HFFc6 (cell line): Measurements from ENCODE around the gene PLD1. TPM values are rescaled to one million over a fixed set of nuclear protein-coding genes. Genes with fewer than 3 reads are reported as not detected.

Experiments used
- DNase-seq: peaks from one replicate; pipeline ENCODE4 v3.0.0-alpha.2; 2018
- H3K27ac Mint-ChIP-seq: 2 replicates; pipeline ENCODE4 v1.8.0; 2020; ENCODE audit warnings: mild to moderate bottlenecking, mixed read lengths
- H3K27me3 Mint-ChIP-seq: 2 replicates; pipeline ENCODE4 v1.8.0; 2021; ENCODE audit warnings: mild to moderate bottlenecking, moderate library complexity, mixed read lengths; ENCODE audit not compliant: insufficient read depth
- H3K36me3 Mint-ChIP-seq: 2 replicates; pipeline ENCODE4 v1.8.0; 2021; ENCODE audit warnings: low read depth, mixed read lengths
- H3K4me1 Mint-ChIP-seq: 2 replicates; pipeline ENCODE4 v1.8.0; 2020; ENCODE audit warnings: low read depth, mixed read lengths
- H3K4me3 Mint-ChIP-seq: 2 replicates; pipeline ENCODE4 v1.8.0; 2020; ENCODE audit warnings: mild to moderate bottlenecking, moderate library complexity, mixed read lengths
- H3K9me3 Mint-ChIP-seq: 2 replicates; pipeline ENCODE4 v1.8.0; 2020; ENCODE audit warnings: mild to moderate bottlenecking, mixed read lengths
- CTCF ChIP-seq: fragments of 200-600 bp; sonication (generic); IDR thresholded peaks from 2 replicates; pipeline ENCODE4 v1.5.0; 2021; ENCODE audit warnings: antibody characterized with exemption, mild to moderate bottlenecking
- total RNA-seq, 6 experiments: library from RNA; stranded (reverse); fragmentation: NEBNext Ultra II Directional; extraction: Animal tissue kit (Norgen Biotek cat#: 25700); gene quantifications; 2 replicates in 1 of 6; 3 replicates in 5 of 6; pipeline ENCODE4 v1.2.3, GENCODE V29; 2021

PLD1 gene
- total RNA-seq, 6 experiments from 2014 or later, result 4.1 to 6.0 (median 5.3) TPM

- Mint-ChIP-seq H3K9me3 (peaks cover 22% of the 10 kb centered on the region), H3K36me3 (peaks cover 19% of the 10 kb centered on the region), H3K4me1 (peaks cover 21% of the 10 kb centered on the region), H3K27me3 (peaks cover 1% of the 10 kb centered on the region; the same call in 1 of the 2 replicates), H3K27ac (no peak overlapping the region), H3K4me3 (no peak overlapping the region)
- no peak for DNase-seq
- no peak for TF ChIP-seq CTCF
Observed at GRCh38 chr3:171850320-171850959, 40.2 kb upstream of the PLD1 start.

GRCh38 chr3:171849617-171850319 is 39.5 kb upstream of the PLD1 start:
- no peak overlapping the region for H3K4me3 Mint-ChIP-seq
- TF ChIP-seq CTCF, result no peak
- peaks cover 1% of the 10 kb centered on the region; the same call in 1 of the 2 replicates for H3K27me3 Mint-ChIP-seq
- H3K36me3 Mint-ChIP-seq, result peaks cover 19% of the 10 kb centered on the region
- peaks cover 26% of the 10 kb centered on the region for H3K4me1 Mint-ChIP-seq
- peaks cover 21% of the 10 kb centered on the region for H3K9me3 Mint-ChIP-seq
- H3K27ac Mint-ChIP-seq, result no peak overlapping the region
- no peak for DNase-seq

DNA sequence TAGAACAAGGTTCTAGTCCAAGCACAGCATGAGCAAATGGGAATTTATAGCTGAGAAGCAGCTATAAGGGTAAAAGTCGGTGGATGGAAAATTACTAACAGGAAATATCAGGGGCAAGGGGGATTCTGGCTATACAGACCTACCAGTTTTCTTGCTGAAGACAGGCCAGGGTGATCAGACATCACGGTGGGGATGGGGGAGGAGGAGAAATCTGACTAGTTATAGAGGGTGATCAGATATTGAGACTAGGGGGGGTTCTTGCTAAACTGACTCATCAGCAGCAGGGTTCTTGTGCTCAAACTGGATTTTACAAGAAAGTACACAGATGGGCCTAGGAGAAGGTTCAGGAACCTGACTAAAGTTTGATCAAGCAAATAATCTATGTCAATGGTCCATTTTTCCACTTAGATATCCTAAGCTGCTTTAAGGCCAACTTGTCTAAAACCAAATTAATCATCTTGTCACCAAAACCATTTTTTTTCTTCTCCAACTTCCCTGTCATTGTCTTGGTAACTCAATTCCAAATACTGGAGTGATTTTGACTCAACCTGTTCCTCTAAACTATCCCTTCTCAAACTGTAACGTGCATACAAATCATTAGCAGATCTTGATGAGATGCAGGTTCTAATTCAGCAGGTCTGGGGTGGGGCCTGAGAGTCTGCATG is 37.4 kb upstream of the PLD1 start:
- TF ChIP-seq CTCF, result no peak
- Mint-ChIP-seq H3K36me3 (0 out of 2 replicates have a peak, but pooled peaks cover 4% of the 10 kb centered on the region), H3K4me1 (peaks cover 35% of the 10 kb centered on the region), H3K9me3 (peaks cover 4% of the 10 kb centered on the region), H3K27me3 (peaks cover 1% of the 10 kb centered on the region; the same call in 1 of the 2 replicates), H3K4me3 (no peak overlapping the region), H3K27ac (no peak overlapping the region)
- DNase-seq, result no peak

DNA sequence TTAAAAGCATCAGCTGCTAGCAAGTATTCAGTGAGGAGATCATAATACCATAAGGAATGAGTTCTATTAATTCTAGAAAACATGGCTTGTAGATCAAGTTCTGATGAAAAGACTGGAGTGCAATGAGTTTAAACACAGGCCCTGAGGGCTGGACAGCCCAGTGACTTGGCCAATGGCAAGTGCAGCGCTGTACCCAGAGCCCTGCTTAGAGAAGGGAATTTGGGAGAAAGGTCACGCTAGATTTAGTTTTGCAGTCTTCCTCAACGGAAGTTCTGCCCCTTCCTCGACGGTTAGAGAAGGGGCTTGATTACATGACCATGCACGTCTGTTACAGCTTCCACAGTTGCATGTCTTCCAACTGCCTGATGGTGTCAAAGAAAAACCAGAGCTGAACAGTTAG is 36.9 kb upstream of the PLD1 start:
- no peaks in the 10 kb centered on the region for H3K9me3 Mint-ChIP-seq
- H3K4me1 Mint-ChIP-seq, result peaks cover 37% of the 10 kb centered on the region
- no peak overlapping the region for H3K4me3 Mint-ChIP-seq
- H3K36me3 Mint-ChIP-seq, result no peaks in the 10 kb centered on the region
- H3K27ac Mint-ChIP-seq, result no peak overlapping the region
- TF ChIP-seq CTCF, result no peak
- DNase-seq, result no peak
- H3K27me3 Mint-ChIP-seq, result peaks cover 1% of the 10 kb centered on the region; the same call in 1 of the 2 replicates

DNA sequence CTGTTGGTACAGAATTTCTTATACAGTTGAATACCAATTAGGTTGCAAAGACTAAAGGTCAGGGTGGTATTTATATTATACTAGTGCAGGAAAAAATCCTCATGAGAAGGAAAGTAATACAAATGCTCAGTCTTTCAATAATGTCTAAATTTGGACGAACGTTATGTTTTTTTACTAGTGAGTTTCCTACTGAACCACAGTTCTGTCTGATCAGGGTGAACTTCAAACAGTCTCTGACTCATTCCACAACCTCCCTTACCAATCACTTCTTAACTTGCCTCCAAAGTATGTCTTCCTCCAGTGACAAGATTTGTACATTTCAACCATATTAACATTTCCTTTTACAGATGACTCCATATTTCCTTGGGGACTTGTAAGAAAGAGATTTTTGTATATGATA is 36.3 kb upstream of the PLD1 start:
- H3K36me3 Mint-ChIP-seq, result no peaks in the 10 kb centered on the region
- H3K4me1 Mint-ChIP-seq, result peaks cover 38% of the 10 kb centered on the region
- peak; percentile 24 for DNase-seq
- peaks cover 1% of the 10 kb centered on the region; the same call in 1 of the 2 replicates for H3K27me3 Mint-ChIP-seq
- no peaks in the 10 kb centered on the region for H3K9me3 Mint-ChIP-seq
- no peak overlapping the region for H3K4me3 Mint-ChIP-seq
- H3K27ac Mint-ChIP-seq, result no peak overlapping the region
- TF ChIP-seq CTCF, result no peak
